HepG2 (cell line): ENCODE results near the gene PLAA. TPM values are rescaled to one million over a fixed set of nuclear protein-coding genes. Genes with fewer than 3 reads are reported as not detected.

Experiments
- BHLHE40 ChIP-seq: IDR thresholded peaks from 2 replicates; pipeline ENCODE4 v1.6.1; 2011; ENCODE audit warnings: low read length, improper control_type of control experiment
- HDAC6 ChIP-seq: fragments of 200-600 bp; sonication (generic); IDR thresholded peaks from 2 replicates; pipeline ENCODE4 v1.7.0; 2017; ENCODE audit warnings: mild to moderate bottlenecking, antibody characterized with exemption, low read length, low read depth
- MED13 ChIP-seq: sonication (generic); formaldehyde crosslinking; IDR thresholded peaks from 2 replicates; pipeline ENCODE4 v1.5.0; 2020; ENCODE audit warnings: missing genetic modification reagents
- PITX1 ChIP-seq: sonication (generic); formaldehyde crosslinking; IDR thresholded peaks from 2 replicates; pipeline ENCODE4 v1.5.1; 2020; ENCODE audit warnings: mild to moderate bottlenecking, missing genetic modification reagents
- TBX2 ChIP-seq: sonication (generic); formaldehyde crosslinking; IDR thresholded peaks from 2 replicates; pipeline ENCODE4 v1.5.0; 2020; ENCODE audit warnings: missing genetic modification reagents, mild to moderate bottlenecking, borderline replicate concordance
- ZFP1 ChIP-seq: IDR thresholded peaks from 2 replicates; pipeline ENCODE4 v1.6.1; 2016
- ZFP36L2 ChIP-seq: sonication (generic); formaldehyde crosslinking; IDR thresholded peaks from 2 replicates; pipeline ENCODE4 v1.4.0; 2020; ENCODE audit warnings: missing genetic modification reagents
- ZMYM3 ChIP-seq: sonication (generic); formaldehyde crosslinking; IDR thresholded peaks from 2 replicates; pipeline ENCODE4 v1.5.1; 2020; ENCODE audit warnings: mild to moderate bottlenecking, missing genetic modification reagents
- ZNF143 ChIP-seq: sonication (generic); formaldehyde crosslinking; IDR thresholded peaks from 2 replicates; pipeline ENCODE4 v1.4.0; 2020; ENCODE audit warnings: missing genetic modification reagents
- ZNF670 ChIP-seq: sonication (generic); formaldehyde crosslinking; IDR thresholded peaks from 2 replicates; pipeline ENCODE4 v1.8.0; 2022; ENCODE audit warnings: mild to moderate bottlenecking, missing genetic modification reagents, borderline replicate concordance
- ZNF672 ChIP-seq: sonication (generic); formaldehyde crosslinking; IDR thresholded peaks from 2 replicates; pipeline ENCODE4 v1.8.1; 2022; ENCODE audit warnings: missing genetic modification reagents
- ZNF878 ChIP-seq: sonication (generic); formaldehyde crosslinking; IDR thresholded peaks from 2 replicates; pipeline ENCODE4 v1.8.1; 2023; ENCODE audit warnings: mild to moderate bottlenecking, missing genetic modification reagents, moderate library complexity
- polyA plus RNA-seq, 8 experiments: library from polyadenylated mRNA; depleted of rRNA in 3 of 8; stranded (reverse) in 7 of 8; unstranded in 1 of 8; fragments of >200 nt; fragmentation: Illumina TruSeq in 4 of 8; extraction: Trizol in 4 of 8; gene quantifications; 2 replicates each; pipeline versions ENCODE4 v1.2.1 to v1.2.3, GENCODE V29; 2011 to 2016; ENCODE audit warnings: low read depth in 4 of 8, missing spikeins in 1 of 8, mixed read lengths in 1 of 8; ENCODE audit not compliant: insufficient read depth in 1 of 8
- total RNA-seq, 5 experiments: library from RNA; depleted of rRNA; stranded (reverse); fragments of >200 nt; fragmentation: Illumina TruSeq; extraction: Trizol; gene quantifications; 2 replicates each; pipeline ENCODE4 v1.2.3, GENCODE V29; 2016; ENCODE audit warnings: low read depth in 1 of 5
- TF ChIP-seq, protein P1 (sequence below): sonication (generic); formaldehyde crosslinking; IDR thresholded peaks from 2 replicates; pipeline ENCODE4 v1.8.1; 2023; ENCODE audit warnings: mild to moderate bottlenecking, missing genetic modification reagents
- TF ChIP-seq, protein P2 (sequence below): sonication (generic); formaldehyde crosslinking; IDR thresholded peaks from 2 replicates; pipeline ENCODE4 v1.4.0; 2020; ENCODE audit warnings: missing genetic modification reagents
- TF ChIP-seq, protein P3 (sequence below): sonication (generic); formaldehyde crosslinking; IDR thresholded peaks from 2 replicates; pipeline ENCODE4 v1.5.0; 2020; ENCODE audit warnings: missing genetic modification reagents, mild to moderate bottlenecking, borderline replicate concordance
- TF ChIP-seq, protein P4 (sequence below): sonication (generic); formaldehyde crosslinking; IDR thresholded peaks from 2 replicates; pipeline ENCODE4 v1.4.0; 2020; ENCODE audit warnings: missing genetic modification reagents, borderline replicate concordance

PLAA gene
- total and polyA plus RNA-seq, 2 of the 13 experiments (the other 11 are each of a cell fraction or from before 2014, with no cell fraction given): 5.8 to 22.9 TPM

DNA sequence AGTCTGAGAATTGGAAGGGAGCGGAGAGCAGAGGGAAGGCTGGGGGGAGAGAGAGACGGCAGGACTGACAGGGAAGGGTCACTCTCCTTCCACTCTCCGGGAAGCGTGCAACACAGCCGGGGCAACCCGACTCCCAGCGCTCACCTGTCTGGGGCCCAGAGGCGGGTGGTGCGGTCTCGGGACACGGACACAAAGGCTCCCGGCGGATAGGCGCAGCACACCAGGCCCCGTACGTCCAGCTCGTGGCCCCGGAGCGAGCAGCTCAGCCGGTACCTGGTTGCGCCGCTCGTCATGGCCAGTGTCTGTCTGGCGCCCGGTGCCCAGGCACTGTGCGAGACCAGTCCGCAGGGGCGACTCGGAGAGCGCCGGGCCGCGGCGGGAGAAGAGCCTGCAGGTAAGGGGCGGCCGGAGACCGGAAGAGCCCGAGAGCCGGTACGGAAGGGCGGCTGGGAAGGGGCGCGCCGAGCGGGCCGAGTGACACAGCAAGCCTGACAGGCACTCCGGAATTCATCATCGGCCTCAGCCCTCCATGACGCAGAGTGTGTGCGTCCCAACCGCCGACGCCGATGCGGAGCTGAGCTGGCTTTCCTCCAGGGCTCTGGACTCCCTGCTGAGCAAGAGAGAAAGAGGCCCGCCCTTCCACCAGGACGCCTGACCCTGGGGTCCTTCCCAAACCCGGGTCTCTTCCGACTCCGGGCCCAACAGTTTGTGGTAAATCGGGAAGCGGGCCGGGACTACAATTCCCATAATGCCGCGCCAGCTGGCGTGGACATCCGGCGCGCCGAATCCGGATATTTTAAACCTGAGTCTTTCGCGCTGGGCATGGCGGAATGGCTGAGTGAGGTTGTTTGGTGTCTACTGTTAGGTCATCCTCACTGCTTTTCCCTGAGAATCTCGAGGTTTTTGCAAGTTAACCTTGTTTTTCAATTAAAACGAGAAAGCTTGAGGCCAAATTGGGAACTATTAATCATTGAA is at the start of gene PLAA (continued):
- TF ChIP-seq, protein P1, sequence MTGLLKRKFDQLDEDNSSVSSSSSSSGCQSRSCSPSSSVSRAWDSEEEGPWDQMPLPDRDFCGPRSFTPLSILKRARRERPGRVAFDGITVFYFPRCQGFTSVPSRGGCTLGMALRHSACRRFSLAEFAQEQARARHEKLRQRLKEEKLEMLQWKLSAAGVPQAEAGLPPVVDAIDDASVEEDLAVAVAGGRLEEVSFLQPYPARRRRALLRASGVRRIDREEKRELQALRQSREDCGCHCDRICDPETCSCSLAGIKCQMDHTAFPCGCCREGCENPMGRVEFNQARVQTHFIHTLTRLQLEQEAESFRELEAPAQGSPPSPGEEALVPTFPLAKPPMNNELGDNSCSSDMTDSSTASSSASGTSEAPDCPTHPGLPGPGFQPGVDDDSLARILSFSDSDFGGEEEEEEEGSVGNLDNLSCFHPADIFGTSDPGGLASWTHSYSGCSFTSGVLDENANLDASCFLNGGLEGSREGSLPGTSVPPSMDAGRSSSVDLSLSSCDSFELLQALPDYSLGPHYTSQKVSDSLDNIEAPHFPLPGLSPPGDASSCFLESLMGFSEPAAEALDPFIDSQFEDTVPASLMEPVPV: no peak; the same call in 1 of the 2 replicates
- no peak for TF ChIP-seq HDAC6
- peak; percentile 73; the same call in 1 of the 2 replicates for TF ChIP-seq ZNF670 (CRISPR knock-in tag)
- TF ChIP-seq MED13 (CRISPR knock-in tag): no peak
- peak; percentile 64; the same call in 1 of the 2 replicates for TF ChIP-seq ZFP1
- TF ChIP-seq PITX1 (CRISPR knock-in tag): peak; percentile 73; the same call in 1 of the 2 replicates
- TF ChIP-seq, protein P2, sequence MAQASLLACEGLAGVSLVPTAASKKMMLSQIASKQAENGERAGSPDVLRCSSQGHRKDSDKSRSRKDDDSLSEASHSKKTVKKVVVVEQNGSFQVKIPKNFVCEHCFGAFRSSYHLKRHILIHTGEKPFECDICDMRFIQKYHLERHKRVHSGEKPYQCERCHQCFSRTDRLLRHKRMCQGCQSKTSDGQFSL (CRISPR knock-in tag): no peak
- TF ChIP-seq ZNF878 (CRISPR knock-in tag): 0 out of 2 replicates have a peak, but pooled peaks have one; percentile 8
- TF ChIP-seq, protein P3, sequence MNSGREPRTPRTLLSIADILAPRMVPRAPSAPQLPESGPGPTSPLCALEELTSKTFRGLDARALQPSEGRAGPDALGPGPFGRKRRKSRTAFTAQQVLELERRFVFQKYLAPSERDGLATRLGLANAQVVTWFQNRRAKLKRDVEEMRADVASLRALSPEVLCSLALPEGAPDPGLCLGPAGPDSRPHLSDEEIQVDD (CRISPR knock-in tag): no peak
- 0 out of 2 replicates have a peak, but pooled peaks have one; percentile 33 for TF ChIP-seq ZMYM3 (CRISPR knock-in tag)
- no peak for TF ChIP-seq ZFP36L2
- peak; percentile 94 for TF ChIP-seq ZNF143 (CRISPR knock-in tag)
- TF ChIP-seq ZNF672 (CRISPR knock-in tag): no peak
- peak; percentile 70; the same call in 1 of the 2 replicates for TF ChIP-seq TBX2 (CRISPR knock-in tag)
- TF ChIP-seq, protein P4, sequence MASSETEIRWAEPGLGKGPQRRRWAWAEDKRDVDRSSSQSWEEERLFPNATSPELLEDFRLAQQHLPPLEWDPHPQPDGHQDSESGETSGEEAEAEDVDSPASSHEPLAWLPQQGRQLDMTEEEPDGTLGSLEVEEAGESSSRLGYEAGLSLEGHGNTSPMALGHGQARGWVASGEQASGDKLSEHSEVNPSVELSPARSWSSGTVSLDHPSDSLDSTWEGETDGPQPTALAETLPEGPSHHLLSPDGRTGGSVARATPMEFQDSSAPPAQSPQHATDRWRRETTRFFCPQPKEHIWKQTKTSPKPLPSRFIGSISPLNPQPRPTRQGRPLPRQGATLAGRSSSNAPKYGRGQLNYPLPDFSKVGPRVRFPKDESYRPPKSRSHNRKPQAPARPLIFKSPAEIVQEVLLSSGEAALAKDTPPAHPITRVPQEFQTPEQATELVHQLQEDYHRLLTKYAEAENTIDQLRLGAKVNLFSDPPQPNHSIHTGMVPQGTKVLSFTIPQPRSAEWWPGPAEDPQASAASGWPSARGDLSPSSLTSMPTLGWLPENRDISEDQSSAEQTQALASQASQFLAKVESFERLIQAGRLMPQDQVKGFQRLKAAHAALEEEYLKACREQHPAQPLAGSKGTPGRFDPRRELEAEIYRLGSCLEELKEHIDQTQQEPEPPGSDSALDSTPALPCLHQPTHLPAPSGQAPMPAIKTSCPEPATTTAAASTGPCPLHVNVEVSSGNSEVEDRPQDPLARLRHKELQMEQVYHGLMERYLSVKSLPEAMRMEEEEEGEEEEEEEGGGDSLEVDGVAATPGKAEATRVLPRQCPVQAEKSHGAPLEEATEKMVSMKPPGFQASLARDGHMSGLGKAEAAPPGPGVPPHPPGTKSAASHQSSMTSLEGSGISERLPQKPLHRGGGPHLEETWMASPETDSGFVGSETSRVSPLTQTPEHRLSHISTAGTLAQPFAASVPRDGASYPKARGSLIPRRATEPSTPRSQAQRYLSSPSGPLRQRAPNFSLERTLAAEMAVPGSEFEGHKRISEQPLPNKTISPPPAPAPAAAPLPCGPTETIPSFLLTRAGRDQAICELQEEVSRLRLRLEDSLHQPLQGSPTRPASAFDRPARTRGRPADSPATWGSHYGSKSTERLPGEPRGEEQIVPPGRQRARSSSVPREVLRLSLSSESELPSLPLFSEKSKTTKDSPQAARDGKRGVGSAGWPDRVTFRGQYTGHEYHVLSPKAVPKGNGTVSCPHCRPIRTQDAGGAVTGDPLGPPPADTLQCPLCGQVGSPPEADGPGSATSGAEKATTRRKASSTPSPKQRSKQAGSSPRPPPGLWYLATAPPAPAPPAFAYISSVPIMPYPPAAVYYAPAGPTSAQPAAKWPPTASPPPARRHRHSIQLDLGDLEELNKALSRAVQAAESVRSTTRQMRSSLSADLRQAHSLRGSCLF (CRISPR knock-in tag): no peak
- TF ChIP-seq BHLHE40: peak; percentile 27; the same call in 1 of the 2 replicates
